Neutrophil (primary cell): ENCODE measurements around the gene TNNI3.

ENCODE experiments used
- H3K27ac ChIP-seq: fragments of 200-600 bp; sonication (generic); 2 replicates; pipeline ENCODE4 v1.5.1; 2016; ENCODE audit warnings: mild to moderate bottlenecking, moderate library complexity
- H3K27me3 ChIP-seq: fragments of 200-600 bp; sonication (generic); 2 replicates; pipeline ENCODE4 v1.6.0; 2016; ENCODE audit warnings: mild to moderate bottlenecking
- H3K36me3 ChIP-seq: fragments of 200-600 bp; sonication (generic); 2 replicates; pipeline ENCODE4 v1.5.1; 2017
- H3K4me1 ChIP-seq, 2 experiments: fragments of 200-600 bp in 1 of 2; sonication (generic) in 1 of 2; 1 replicate in 1 of 2; 2 replicates in 1 of 2; pipeline versions ENCODE4 v1.5.1 to v1.6.1; 2013 to 2016; ENCODE audit warnings: low read depth in 1 of 2, low read length in 1 of 2, mild to moderate bottlenecking in 1 of 2, moderate library complexity in 1 of 2; ENCODE audit not compliant: control insufficient read depth in 1 of 2, insufficient read depth in 1 of 2
- H3K4me3 ChIP-seq, 2 experiments: fragments of 200-600 bp in 1 of 2; sonication (generic) in 1 of 2; 1 replicate in 1 of 2; 2 replicates in 1 of 2; pipeline ENCODE4 v1.5.1; 2013 to 2016; ENCODE audit warnings: low read depth in 1 of 2, low read length in 1 of 2, mild to moderate bottlenecking in 1 of 2, moderate library complexity in 1 of 2
- H3K9me3 ChIP-seq: fragments of 200-600 bp; sonication (generic); 2 replicates; pipeline ENCODE4 v1.5.1; 2016
- TF ChIP-seq, protein P1 (sequence below): fragments of 200-600 bp; sonication (generic); IDR thresholded peaks from 2 replicates; pipeline ENCODE4 v1.5.1; 2016; ENCODE audit warnings: antibody characterized with exemption

TNNI3 gene

DNA sequence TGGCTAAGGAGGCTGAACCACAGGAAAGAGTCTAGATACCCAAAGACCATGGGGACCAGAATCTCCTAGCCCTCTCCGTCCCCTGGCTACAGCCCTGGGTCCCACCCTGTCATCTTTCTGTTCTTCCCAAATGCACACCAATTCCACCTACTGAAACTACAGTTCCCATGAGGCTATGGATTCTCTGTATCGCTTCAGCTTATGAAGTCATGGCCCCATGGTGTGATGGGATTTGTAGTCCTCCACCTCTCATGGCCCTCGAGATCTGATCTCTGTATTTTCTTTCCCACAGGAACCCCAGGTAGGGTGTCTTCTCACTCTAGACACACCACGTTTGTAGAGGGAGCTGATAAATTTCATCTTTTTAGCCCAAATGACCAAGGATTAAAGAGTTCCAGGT is 40.0 kb upstream of the TNNI3 start:
- no peaks in the 10 kb centered on the region for H3K9me3 ChIP-seq
- H3K27me3 ChIP-seq, result peaks cover 40% of the 10 kb centered on the region
- no peaks in the 10 kb centered on the region for H3K4me1 ChIP-seq
- TF ChIP-seq, protein P1, sequence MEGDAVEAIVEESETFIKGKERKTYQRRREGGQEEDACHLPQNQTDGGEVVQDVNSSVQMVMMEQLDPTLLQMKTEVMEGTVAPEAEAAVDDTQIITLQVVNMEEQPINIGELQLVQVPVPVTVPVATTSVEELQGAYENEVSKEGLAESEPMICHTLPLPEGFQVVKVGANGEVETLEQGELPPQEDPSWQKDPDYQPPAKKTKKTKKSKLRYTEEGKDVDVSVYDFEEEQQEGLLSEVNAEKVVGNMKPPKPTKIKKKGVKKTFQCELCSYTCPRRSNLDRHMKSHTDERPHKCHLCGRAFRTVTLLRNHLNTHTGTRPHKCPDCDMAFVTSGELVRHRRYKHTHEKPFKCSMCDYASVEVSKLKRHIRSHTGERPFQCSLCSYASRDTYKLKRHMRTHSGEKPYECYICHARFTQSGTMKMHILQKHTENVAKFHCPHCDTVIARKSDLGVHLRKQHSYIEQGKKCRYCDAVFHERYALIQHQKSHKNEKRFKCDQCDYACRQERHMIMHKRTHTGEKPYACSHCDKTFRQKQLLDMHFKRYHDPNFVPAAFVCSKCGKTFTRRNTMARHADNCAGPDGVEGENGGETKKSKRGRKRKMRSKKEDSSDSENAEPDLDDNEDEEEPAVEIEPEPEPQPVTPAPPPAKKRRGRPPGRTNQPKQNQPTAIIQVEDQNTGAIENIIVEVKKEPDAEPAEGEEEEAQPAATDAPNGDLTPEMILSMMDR, result no peak
- no peak overlapping the region for H3K4me3 ChIP-seq
- H3K27ac ChIP-seq, result no peak overlapping the region
- H3K36me3 ChIP-seq, result no peaks in the 10 kb centered on the region

DNA sequence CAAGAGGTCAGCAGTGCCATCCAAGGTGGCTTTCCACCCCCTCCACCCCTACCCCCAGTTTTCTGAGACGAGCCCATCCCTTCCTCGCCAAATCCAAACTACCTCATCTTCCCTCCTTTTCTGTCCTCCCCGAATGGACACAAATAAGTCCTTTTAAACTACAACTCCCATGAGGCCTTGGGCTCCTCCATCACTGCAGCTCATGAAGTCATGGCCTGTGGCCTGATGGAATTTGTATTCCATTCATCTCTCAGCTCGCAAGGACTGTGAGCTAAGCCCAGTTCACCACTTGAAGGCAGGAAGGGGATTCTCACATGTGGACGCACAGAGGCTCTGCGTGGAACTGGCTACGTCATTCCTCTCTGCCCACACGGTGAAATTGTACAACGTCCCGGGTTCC is 39.3 kb upstream of the TNNI3 start:
- Histone ChIP-seq H3K4me1 (no peaks in the 10 kb centered on the region), H3K27ac (no peak overlapping the region), H3K36me3 (no peaks in the 10 kb centered on the region), H3K9me3 (no peaks in the 10 kb centered on the region), H3K4me3 (no peak overlapping the region), H3K27me3 (peaks cover 37% of the 10 kb centered on the region)
- TF ChIP-seq, protein P1, result no peak

- Histone ChIP-seq H3K36me3 (no peaks in the 10 kb centered on the region), H3K4me3 (no peak overlapping the region), H3K4me1 (no peaks in the 10 kb centered on the region), H3K27me3 (peaks cover 37% of the 10 kb centered on the region), H3K27ac (no peak overlapping the region), H3K9me3 (no peaks in the 10 kb centered on the region)
- TF ChIP-seq, protein P1, result no peak
Observed at GRCh38 chr19:55193481-55193880, 35.9 kb upstream of the TNNI3 start.

DNA sequence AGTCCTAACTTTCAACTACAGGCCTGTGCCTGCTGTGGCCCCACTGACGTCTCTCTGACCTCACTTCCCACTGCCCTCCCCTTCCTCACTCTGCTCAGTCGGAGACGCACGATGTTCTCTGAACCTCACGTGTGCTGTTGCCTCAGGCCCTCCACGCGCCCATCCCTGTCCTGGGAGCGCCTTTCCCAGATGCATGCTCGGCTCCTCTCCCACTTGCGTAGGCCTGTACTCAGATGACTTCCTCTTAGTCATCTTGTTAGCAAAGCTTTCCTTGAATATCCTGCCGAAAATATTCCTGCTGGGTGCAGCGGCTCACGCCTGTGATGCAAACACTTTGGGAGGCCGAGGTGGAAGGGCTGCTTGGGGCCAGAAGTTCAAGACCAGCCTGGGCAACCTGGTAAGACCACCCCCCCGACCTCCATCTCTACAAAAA is 31.9 kb upstream of the TNNI3 start:
- H3K4me3 ChIP-seq, result no peak overlapping the region
- no peaks in the 10 kb centered on the region for H3K36me3 ChIP-seq
- no peak overlapping the region for H3K27ac ChIP-seq
- H3K4me1 ChIP-seq, result no peaks in the 10 kb centered on the region
- H3K9me3 ChIP-seq, result no peaks in the 10 kb centered on the region
- TF ChIP-seq, protein P1, result no peak
- H3K27me3 ChIP-seq, result peaks cover 33% of the 10 kb centered on the region

DNA sequence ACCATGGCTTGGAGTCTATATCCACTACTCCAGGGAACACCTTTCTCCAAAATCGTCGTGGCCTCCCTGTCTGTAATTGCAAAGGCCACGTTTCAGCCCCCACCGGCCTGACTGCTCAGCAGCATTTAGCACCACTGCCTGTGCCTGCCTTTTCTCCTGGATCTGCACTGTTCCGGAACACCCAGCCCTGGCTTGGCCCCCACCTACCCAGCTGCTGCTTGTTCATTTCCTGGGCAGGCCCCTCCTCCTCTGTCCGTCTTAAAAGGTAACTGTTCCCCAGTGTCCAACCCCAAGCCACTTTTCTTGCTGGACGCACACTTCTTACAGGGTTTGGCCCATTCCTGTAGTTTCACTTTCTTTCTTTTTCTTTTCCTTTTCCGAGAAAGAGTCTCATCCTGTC is 31.1 kb upstream of the TNNI3 start:
- peaks cover 28% of the 10 kb centered on the region for H3K27me3 ChIP-seq
- no peaks in the 10 kb centered on the region for H3K9me3 ChIP-seq
- TF ChIP-seq, protein P1, result no peak
- H3K4me3 ChIP-seq, result no peak overlapping the region
- H3K27ac ChIP-seq, result no peak overlapping the region
- H3K36me3 ChIP-seq, result no peaks in the 10 kb centered on the region
- no peaks in the 10 kb centered on the region for H3K4me1 ChIP-seq

DNA sequence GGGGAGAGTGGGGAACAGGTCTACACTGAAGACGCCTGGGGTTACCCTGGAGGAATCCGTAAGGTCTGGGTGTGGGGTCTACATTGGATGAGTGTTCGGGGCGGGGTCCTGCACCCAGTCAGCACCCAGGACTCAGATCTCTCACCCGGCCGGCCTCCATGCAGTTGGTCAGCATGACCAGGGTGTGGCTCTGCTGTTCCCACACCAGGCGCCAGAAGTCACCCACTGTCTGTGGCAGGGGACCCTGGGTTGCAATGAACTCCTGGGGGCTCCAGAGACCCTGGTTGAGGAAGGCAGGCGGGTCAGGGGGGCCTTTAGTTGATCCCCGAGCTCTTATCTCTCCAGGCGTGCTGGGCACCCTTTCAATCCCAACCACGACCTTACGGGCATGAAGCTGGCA is 28.5 kb upstream of the TNNI3 start:
- Histone ChIP-seq H3K4me3 (no peak overlapping the region), H3K9me3 (no peaks in the 10 kb centered on the region), H3K27ac (no peak overlapping the region), H3K27me3 (peaks cover 30% of the 10 kb centered on the region), H3K36me3 (no peaks in the 10 kb centered on the region), H3K4me1 (no peaks in the 10 kb centered on the region)
- TF ChIP-seq, protein P1, result no peak
